KMS-11 (cell line): ENCODE data around the gene PCSK5.

ENCODE experiments used
- H2AFZ ChIP-seq: fragments of 200-600 bp; sonication (generic); 2 replicates; pipeline ENCODE4 v1.6.1; 2016; ENCODE audit warnings: antibody characterized with exemption, mixed run types, low read depth
- H3K27ac ChIP-seq: fragments of 200-600 bp; sonication (generic); 2 replicates; pipeline ENCODE4 v1.6.1; 2016; ENCODE audit warnings: mild to moderate bottlenecking, mixed run types
- H3K27me3 ChIP-seq: fragments of 200-600 bp; sonication (generic); 2 replicates; pipeline ENCODE4 v1.6.1; 2017; ENCODE audit warnings: mild to moderate bottlenecking, low read depth, mixed run types, moderate library complexity; ENCODE audit not compliant: insufficient read depth
- H3K36me3 ChIP-seq: fragments of 200-600 bp; sonication (generic); 2 replicates; pipeline ENCODE4 v1.6.1; 2017; ENCODE audit warnings: mild to moderate bottlenecking, mixed run types; ENCODE audit not compliant: insufficient read depth
- H3K4me1 ChIP-seq: fragments of 200-600 bp; sonication (generic); 2 replicates; pipeline ENCODE4 v1.6.1; 2016; ENCODE audit warnings: mild to moderate bottlenecking, low read depth, mixed run types; ENCODE audit not compliant: poor library complexity, severe bottlenecking
- H3K4me2 ChIP-seq: fragments of 200-600 bp; sonication (generic); 2 replicates; pipeline ENCODE4 v1.7.0; 2016; ENCODE audit warnings: mild to moderate bottlenecking, mixed run types
- H3K4me3 ChIP-seq: fragments of 200-600 bp; sonication (generic); IDR thresholded peaks from 2 replicates; pipeline ENCODE4 v1.6.1; 2017; ENCODE audit warnings: low read depth, low read length, mixed read lengths; ENCODE audit not compliant: insufficient read depth
- H3K79me2 ChIP-seq: fragments of 200-600 bp; sonication (generic); 2 replicates; pipeline ENCODE4 v1.6.1; 2016; ENCODE audit warnings: low read depth, mixed run types; ENCODE audit not compliant: insufficient read depth
- H3K9ac ChIP-seq: fragments of 200-600 bp; sonication (generic); 2 replicates; pipeline ENCODE4 v1.6.1; 2016; ENCODE audit warnings: mild to moderate bottlenecking, mixed run types
- H4K20me1 ChIP-seq: fragments of 200-600 bp; sonication (generic); 2 replicates; pipeline ENCODE4 v1.6.1; 2016; ENCODE audit warnings: mild to moderate bottlenecking, mixed run types; ENCODE audit not compliant: insufficient read depth
- TF ChIP-seq, protein P1 (sequence below): fragments of 200-600 bp; sonication (generic); conservative IDR thresholded peaks from 2 replicates; pipeline ENCODE4 v1.6.1; 2017; ENCODE audit warnings: low read depth, mild to moderate bottlenecking, antibody characterized with exemption, low read length, moderate library complexity, mixed read lengths

PCSK5 gene

DNA sequence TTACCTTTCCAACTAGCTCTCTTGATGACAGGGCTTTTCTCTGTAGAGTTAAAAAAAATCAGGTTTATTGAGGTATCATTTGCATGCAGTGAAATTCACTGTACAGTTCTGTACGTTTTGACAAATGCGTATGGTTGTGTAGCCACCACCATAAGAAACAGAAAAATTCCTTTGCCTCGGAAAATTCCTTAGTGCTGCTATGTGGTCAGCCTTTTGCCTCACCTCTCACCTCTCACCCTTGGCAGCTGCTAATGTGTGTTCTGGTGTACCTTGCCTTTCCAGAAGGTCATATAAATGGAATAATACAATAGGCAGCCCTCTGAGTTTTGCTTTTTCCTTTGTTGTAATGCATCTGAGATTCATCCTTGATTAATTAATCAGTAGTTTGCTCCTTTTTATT is 28.4 kb downstream of the PCSK5 start:
- no peak overlapping the region for H2AFZ ChIP-seq
- no peaks in the 10 kb centered on the region for H3K27me3 ChIP-seq
- no peaks in the 10 kb centered on the region for H4K20me1 ChIP-seq
- H3K4me2 ChIP-seq, result no peak overlapping the region
- TF ChIP-seq, protein P1, sequence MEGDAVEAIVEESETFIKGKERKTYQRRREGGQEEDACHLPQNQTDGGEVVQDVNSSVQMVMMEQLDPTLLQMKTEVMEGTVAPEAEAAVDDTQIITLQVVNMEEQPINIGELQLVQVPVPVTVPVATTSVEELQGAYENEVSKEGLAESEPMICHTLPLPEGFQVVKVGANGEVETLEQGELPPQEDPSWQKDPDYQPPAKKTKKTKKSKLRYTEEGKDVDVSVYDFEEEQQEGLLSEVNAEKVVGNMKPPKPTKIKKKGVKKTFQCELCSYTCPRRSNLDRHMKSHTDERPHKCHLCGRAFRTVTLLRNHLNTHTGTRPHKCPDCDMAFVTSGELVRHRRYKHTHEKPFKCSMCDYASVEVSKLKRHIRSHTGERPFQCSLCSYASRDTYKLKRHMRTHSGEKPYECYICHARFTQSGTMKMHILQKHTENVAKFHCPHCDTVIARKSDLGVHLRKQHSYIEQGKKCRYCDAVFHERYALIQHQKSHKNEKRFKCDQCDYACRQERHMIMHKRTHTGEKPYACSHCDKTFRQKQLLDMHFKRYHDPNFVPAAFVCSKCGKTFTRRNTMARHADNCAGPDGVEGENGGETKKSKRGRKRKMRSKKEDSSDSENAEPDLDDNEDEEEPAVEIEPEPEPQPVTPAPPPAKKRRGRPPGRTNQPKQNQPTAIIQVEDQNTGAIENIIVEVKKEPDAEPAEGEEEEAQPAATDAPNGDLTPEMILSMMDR, result no peak
- no peaks in the 10 kb centered on the region for H3K79me2 ChIP-seq
- no peak overlapping the region for H3K4me3 ChIP-seq
- no peak overlapping the region for H3K27ac ChIP-seq
- H3K9ac ChIP-seq, result no peak overlapping the region
- peaks cover 15% of the 10 kb centered on the region for H3K4me1 ChIP-seq
- no peaks in the 10 kb centered on the region for H3K36me3 ChIP-seq

DNA sequence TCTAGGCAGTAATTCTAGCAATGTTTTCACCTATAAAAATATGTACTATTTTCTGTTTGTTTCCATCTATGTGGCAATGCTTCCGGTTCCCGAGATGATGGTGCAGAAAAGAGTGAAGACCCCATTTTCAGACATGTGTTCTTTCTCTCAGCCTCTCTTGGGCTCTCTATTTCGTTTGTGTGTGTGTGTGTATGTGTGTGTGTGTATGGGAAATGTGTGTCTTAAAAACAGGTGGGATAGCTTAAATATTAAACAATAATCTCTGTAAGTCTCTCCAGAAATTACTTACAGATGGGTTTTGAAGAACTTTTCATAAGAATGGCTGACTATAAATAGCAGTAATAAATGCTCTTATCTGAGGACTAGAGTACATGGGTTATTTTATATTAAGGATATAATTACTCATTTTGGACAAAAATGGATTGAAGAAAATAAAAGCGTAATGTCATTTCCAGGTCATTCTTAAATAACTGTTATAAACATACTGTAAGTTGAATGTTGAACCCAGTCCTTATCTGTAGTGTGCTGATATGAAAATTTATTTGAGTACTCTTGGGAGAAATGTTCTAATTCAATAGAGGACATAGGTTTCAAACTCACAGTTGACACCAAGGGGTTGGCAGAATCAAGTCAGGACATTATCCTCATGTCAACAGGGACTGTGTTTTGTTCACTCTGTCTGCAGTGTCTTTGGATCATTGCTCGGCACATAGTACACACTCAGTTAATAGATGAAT is 31.1 kb downstream of the PCSK5 start:
- Histone ChIP-seq H3K4me1 (peaks cover 15% of the 10 kb centered on the region), H3K79me2 (no peaks in the 10 kb centered on the region), H3K27ac (no peak overlapping the region), H3K27me3 (no peaks in the 10 kb centered on the region), H3K4me2 (no peak overlapping the region), H3K9ac (no peak overlapping the region), H2AFZ (no peak overlapping the region), H3K4me3 (no peak overlapping the region), H3K36me3 (no peaks in the 10 kb centered on the region), H4K20me1 (no peaks in the 10 kb centered on the region)
- TF ChIP-seq, protein P1, result no peak

DNA sequence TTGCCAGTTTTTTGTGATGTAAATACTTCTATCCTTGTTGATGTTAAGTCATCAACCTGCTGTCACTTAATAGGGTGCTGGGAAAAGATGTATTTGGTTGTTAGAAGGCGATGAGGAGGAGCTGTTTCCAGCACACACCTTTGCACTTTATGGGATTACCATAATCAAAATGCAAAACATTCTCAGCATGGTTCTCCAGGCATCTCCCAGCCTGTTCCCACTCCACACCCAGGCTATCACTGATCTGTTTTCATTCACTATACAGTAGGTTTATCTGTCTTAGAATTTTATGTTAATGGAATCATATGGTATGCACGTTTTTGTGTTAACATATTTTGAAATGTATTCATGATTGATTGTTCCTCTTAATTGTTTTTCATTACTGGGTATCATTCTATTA is 35.9 kb downstream of the PCSK5 start:
- Histone ChIP-seq H3K4me3 (no peak overlapping the region), H3K9ac (no peak overlapping the region), H4K20me1 (no peaks in the 10 kb centered on the region), H3K27ac (no peak overlapping the region), H3K4me2 (no peak overlapping the region), H3K36me3 (no peaks in the 10 kb centered on the region), H2AFZ (no peak overlapping the region), H3K27me3 (no peaks in the 10 kb centered on the region), H3K79me2 (no peaks in the 10 kb centered on the region), H3K4me1 (no peaks in the 10 kb centered on the region)
- TF ChIP-seq, protein P1, result no peak

DNA sequence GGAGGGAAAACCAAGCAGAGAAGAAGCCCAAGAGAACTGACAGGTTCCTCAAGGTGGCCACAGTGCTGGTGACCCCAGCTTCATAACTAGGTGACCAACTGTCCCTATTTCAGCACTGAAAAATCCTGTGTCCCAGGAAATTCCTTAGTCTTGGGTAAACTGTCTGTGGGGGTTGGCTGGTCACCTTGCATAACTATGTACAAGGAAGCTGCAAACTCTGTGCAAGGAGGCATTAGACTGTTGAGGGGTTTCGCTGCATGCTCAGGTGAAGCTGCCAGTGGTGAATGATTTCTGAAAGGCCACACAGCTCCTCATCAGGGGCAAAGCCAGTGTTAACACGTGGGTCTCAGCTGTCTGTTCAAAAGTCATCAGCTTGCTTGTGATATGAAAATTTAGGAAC is 36.9 kb downstream of the PCSK5 start:
- TF ChIP-seq, protein P1, result no peak
- no peaks in the 10 kb centered on the region for H3K79me2 ChIP-seq
- no peaks in the 10 kb centered on the region for H4K20me1 ChIP-seq
- H3K27me3 ChIP-seq, result no peaks in the 10 kb centered on the region
- H3K9ac ChIP-seq, result no peak overlapping the region
- H3K4me2 ChIP-seq, result no peak overlapping the region
- H3K4me3 ChIP-seq, result no peak overlapping the region
- no peaks in the 10 kb centered on the region for H3K36me3 ChIP-seq
- no peak overlapping the region for H3K27ac ChIP-seq
- H2AFZ ChIP-seq, result no peak overlapping the region
- no peaks in the 10 kb centered on the region for H3K4me1 ChIP-seq
